ENCODE results near the gene TYRP1.

The TYRP1 gene

DNA sequence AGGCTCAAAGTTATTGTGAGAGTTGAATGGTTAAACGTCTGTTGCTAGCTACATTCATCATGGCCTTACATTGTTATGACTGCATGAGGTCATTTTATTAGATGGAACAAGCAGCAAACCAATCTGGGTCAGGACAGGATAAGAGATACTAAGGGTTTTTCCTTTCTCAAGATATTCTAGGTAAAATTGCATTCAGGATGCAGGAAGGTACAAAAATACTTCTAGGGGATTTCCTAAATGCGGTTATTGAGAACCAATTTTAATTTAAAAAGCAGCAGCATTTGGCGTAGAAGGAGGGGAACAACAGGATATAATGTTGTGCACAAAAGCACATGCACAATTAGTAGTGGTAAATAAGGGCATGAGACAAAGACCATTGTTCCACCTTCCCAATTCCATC, 42.5 kb downstream of the TYRP1 start:
- no peak for DNase-seq (ENCODE audit: low read depth)

GRCh38 chr9:12737871-12738270, 44.7 kb downstream of the TYRP1 start:
- DNase-seq (ENCODE audit: low read depth), result no peak

GRCh38 chr9:12739014-12739652, 45.9 kb downstream of the TYRP1 start:
- peak; percentile 19 for DNase-seq (ENCODE audit: low read depth)

DNA sequence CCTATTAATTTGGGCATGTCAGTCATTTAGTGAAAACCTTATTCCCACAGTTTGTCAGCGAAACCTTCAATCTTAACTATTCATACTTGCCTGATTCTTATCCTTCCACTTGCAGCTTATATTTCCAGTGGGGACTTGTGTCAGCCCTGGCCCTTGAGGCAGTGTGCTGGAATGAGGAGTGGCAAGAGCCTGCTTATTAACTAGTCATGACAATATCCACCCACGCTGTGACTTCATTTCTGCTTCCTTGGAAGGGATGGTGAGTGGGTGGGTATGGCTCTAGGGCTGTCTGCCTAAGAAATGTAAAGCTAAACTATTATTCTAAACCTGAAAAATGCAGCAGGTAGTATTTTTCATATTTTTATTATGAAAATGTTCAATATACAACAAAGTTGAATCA, 47.7 kb downstream of the TYRP1 start:
- peak; percentile 7 for DNase-seq (ENCODE audit: low read depth)

- DNase-seq (ENCODE audit: low read depth), result peak; percentile 16
These were observed 54.8 kb downstream of the TYRP1 start for GRCh38 chr9:12748016-12748415.

GRCh38 chr9:12748954-12749353, 55.8 kb downstream of the TYRP1 start:
- DNase-seq (ENCODE audit: low read depth), result no peak

DNA sequence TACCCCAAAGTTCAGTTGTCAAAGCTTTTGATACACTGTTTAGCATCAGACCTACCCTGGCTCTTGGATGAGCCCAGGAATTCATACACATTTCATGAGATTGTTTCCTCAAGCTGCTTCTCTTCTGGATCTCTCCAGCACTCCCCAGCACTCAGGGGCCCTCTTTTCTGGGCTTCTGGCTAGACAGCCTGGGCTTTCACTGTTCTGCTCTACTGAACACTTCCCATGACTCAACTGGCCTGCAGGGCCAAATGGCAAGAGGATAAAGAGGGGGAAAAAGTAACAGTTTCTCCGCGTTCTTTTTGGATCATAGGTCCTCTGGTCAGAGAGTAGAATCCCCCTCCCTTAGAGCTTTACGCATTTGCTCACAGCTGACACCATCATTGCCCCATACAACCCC, 60.7 kb downstream of the TYRP1 start:
- no peak for DNase-seq (ENCODE audit: low read depth)

DNA sequence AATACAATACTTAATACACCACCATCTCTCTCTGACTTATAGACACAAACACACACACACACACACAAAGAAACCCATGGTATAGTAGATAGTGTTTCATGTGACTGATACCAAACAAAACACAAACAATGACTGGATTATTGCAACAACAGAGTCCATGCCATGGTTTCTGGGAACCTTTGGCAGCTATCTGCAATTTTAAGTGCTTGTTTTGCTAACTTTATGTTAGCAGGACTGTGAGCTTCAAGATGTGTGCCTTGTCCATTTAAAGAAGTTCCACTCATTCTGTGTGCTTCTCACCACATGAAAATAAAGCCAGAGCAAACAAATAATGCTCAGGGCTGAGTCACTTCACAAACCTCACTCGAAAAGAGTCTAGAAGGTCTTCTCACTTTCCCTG, 66.6 kb downstream of the TYRP1 start:
- peak; percentile 7 for DNase-seq (ENCODE audit: low read depth)
